Activated CD4-positive, alpha-beta T cell treated with anti-CD3 and anti-CD28 coated beads, Interleukin-2, amount 50 U/mL, for 1 hour (primary cell): Measurements from ENCODE around the gene WDR93.

Experiments
- DNase-seq: peaks from one replicate; pipeline ENCODE4 v3.0.0-alpha.2; 2020

The WDR93 gene

DNA sequence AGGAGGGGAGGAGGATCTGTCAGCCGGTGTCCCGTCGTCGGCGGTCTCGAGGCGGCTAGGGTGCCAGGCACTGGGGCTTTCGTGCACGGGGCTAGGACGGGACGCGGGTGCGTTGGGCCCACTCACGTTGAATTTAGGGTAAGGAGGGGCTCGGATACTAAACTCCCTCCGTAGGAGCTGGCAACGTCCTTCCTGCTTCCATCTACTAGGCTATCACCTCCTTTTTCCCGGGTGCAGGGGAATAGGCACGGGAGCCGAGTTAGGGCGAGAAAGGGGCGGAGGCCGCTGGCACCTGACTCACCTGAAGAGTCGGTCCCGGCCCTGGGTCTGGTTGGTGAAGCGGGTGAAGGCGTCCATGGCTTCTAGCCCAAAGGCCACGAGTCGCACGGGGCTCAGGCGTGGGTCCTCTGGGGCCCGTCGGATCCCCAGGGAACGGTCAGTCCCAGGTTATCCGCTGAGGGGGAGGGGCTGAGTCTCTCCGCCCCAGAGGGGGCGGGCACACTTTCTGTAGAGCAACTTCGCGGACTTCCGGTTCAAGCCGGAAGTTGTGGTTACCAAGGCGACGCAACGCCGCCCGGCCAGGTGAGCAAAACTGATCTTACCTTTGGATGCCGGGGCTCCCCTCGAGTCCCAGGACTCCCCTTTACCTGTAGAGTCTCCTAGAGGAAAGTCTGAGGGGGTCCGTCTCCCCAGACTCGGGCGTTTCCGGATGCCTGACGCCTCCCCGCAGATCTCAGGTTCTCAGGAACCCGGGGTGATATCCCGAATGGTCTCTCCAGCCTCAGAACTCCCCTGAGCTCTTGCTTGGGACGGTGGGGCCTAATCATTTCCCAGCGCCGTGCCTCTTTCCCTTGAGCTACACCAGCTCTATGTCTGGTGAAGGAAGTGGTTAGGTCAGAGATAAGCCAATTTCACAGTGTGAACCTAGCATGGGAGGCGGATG is at the start of gene WDR93, which contains the start of gene PEX11A:
Gene WDR93 (plus strand): TSS at position 536 of the 943 bp plus-strand sequence. CDS start 10,936 bp downstream, outside the sequence.
Gene PEX11A (minus strand): TSS at position 479 of the 943 bp plus-strand sequence. CDS start 122 bp downstream, at position 357.
- peak; percentile 72 for DNase-seq

DNA sequence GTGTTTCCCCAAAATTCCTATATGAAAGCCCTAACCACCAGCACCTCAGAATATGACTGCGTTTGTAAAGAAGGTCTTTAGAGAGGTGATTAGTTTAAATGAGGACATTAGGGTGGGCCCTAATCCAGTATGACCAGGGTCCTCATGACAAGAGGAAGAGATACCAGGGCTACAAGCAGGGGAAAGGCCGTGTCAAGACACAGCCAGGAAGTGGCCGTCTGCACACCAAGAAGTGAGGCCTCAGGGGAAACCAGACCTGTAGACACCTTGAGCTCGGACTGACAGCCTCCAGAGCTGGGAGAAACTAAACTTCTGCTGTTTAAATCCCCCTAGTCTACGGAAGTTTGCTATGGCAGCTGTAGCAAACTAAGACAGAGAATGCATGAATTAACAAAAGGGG is 49.6 kb upstream of the WDR93 start:
- DNase-seq: no peak

GRCh38 chr15:89642106-89642505 is 48.5 kb upstream of the WDR93 start:
- DNase-seq: no peak

- DNase-seq: no peak
These were observed 44.9 kb upstream of the WDR93 start for GRCh38 chr15:89645680-89646079.

GRCh38 chr15:89646416-89647141 is 44.0 kb upstream of the WDR93 start:
- DNase-seq: no peak

- peak; percentile 55 for DNase-seq
These were observed 43.3 kb upstream of the WDR93 start for GRCh38 chr15:89647191-89647851.

- DNase-seq: no peak
These were observed 42.3 kb upstream of the WDR93 start for GRCh38 chr15:89648106-89649012.

GRCh38 chr15:89649013-89649625 is 41.5 kb upstream of the WDR93 start:
- DNase-seq: no peak

DNA sequence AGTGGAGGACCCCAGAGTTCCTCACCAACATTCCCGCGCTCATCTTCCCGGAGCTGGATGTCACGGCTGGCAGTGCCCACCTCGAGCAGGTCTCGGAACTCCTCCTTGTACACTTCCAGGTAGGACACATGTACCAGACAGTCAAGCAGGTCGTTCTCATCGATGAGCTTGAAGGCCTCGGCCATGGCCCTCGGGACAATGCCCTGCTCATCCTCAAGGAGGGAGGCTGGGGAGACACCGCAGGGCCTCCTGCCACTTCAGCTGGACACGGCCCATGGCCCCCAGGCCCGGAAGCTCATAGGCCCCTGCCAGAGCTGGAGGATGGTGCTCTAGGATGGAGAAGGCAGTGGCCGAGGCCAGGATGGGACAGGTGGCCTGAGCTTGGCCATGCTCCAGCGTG is 40.9 kb upstream of the WDR93 start:
- no peak for DNase-seq

- DNase-seq: no peak
These were observed 38.5 kb upstream of the WDR93 start for GRCh38 chr15:89652131-89652530.

DNA sequence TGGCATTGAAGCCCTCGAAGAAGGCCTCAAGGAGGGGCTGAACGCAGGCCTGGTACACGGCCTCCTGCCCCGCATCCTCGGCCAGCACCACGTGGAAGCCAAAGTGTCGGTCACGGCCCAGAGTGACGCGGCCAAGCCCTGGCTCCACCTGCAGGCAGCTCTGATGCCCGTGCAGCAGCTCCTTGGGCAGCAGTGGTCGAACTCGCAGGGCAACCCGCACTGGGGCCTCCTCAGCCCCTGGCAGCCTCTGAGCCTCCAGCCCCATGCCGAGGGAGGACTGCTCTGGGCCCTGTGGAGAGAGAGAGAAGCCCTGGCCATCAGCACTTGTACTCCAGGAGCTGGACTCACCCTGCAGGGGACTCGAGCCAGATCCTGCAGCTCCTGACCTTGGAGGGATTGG is 37.9 kb upstream of the WDR93 start:
- no peak for DNase-seq

DNA sequence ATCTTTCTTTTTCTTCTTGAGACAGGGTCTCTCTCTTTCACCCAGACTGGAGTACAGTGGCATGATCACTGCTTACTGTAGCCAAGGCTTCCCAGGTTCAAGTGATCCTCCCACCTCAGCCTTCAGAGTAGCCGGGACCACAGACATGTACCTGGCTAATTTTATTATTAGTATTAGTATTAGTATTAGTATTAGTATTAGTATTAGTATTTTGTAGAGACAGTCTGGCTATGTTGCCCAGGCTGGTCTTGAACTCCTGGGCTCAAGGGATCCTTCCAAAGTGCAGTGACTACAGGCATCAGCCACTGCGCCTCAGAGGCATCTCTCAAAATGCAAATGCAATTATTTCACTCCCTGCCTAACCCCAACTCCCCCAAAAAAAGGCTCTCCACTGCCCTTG is 37.0 kb upstream of the WDR93 start:
- no peak for DNase-seq

DNA sequence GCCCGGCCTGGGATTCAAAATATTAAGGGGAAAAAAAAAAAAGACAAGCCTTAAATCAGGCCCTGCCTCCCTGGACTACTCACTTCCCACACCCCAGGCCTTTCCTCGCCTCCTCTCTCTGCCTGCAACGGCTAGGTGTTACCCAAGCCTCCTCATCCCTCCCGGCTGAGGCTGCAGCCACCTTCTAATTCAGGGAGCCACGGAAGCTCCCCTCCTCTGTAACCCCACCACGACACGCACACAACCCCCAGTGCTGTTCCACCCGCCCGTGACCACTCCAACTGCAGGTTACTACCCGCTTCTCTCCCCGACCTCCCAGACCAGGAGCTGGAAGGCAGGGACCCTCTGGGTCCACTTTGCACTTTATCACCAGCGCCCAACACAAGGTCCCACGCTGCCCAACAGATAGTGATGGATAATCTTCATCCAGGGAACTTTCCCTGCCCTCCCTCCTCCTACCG is 36.3 kb upstream of the WDR93 start:
- no peak for DNase-seq

DNA sequence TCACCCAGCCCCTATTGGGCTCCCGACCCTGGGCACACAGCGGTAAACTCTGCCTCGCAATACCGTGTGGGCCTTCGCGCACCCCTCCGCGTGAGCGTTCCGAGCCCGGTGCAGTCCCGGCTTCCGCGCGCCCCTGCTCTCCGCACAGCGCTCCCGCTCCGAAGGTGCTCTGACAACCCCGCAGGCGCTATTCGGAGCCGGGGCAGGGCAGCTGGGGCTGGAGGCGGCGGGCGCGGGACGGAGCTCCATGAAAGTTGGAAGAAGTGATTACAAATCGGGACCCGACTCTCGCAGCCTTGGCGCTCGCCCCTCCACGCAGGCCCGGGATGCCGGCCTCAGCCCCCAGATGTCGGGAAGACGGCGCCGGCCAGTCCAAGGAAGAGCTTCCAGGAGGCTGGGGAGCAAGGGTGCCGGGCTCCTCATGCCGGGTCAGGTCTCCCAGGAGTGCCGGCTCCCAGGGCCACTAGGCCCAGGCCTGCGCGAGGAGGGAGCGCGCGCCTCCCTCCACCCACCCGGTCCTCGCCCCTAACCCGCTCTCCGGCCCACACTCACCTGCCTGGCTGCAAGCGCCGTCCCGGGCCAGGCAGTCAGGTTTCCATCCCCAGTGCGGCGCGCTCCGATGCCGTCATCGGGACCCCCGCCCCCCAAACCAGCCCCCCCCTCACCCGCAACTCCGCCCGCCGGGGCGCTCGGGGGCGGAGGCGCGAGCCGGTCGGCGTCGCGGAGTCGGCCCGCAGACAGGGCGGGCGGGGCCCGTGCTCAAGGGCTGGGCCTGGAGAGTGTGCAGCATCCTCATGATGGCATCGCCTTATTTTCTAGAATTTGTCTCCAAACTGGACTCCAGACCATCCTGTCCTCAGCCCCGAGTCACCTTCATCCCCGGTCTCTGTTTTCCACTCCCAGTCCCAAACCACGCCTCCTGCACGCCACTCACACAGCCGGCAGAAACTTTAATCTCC is 35.5 kb upstream of the WDR93 start, which contains the start of gene KIF7:
Gene KIF7 (minus strand): TSS at position 621 of the 959 bp plus-strand sequence. CDS start 2,537 bp downstream, outside the sequence.
- DNase-seq: no peak

DNA sequence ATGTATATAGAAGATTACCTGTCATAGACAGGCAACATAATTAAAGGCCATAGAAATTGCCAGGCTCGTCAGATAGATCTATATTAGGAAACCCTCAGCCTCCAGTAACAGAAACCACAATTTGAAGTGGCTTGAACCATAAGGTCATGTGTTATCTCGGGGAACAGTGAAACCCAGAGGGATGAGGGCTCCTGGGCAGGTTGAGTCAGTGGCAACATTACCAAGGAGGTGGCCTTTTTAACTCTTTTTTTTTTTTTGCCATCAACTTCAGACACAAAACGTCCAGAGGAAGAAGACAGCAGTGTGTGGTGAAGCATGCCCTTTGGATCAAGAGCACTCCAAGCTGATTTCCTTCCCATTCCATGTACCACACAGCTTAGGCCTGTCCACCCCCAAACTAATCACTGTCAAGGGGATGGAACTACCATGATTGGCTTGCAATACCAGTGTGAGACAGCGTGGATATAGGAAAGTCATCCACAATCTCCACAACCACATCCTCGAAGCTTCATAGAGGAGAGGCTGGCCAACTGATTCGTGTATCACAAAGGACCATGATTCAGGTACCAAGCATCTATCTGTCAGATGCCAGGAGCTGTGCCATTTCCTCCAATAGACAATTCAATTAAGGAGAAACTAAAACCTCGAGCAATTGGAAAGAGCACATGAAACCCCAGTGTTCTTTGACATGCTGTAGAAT is 34.3 kb upstream of the WDR93 start:
- DNase-seq: no peak

DNA sequence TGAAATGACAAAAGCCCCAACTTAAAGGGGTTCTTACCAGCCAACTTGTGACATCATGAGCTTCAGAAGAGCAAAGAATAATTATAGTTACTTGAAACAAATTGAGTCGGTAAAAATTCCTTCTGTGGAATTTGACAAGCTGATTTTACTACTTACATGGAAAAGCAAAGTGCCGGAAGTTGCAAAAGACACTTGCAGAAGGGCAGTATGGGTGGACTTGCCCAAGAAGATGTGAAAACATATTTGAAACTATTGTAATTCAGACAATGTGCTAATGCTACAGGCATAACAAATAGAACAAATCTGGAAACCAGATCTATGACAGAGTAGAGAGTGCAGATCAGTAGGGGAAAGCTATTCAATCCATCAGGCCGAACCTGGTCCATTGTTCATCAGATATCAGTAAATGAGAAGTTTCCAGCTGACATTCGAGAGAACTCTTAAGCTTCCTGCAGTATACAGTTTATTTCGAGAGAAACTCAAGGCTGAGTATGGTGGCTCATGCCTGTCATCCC is 32.9 kb upstream of the WDR93 start:
- no peak for DNase-seq

GRCh38 chr15:89659295-89659694 is 31.3 kb upstream of the WDR93 start:
- DNase-seq: no peak

GRCh38 chr15:89660556-89660955 is 30.1 kb upstream of the WDR93 start:
- no peak for DNase-seq

DNA sequence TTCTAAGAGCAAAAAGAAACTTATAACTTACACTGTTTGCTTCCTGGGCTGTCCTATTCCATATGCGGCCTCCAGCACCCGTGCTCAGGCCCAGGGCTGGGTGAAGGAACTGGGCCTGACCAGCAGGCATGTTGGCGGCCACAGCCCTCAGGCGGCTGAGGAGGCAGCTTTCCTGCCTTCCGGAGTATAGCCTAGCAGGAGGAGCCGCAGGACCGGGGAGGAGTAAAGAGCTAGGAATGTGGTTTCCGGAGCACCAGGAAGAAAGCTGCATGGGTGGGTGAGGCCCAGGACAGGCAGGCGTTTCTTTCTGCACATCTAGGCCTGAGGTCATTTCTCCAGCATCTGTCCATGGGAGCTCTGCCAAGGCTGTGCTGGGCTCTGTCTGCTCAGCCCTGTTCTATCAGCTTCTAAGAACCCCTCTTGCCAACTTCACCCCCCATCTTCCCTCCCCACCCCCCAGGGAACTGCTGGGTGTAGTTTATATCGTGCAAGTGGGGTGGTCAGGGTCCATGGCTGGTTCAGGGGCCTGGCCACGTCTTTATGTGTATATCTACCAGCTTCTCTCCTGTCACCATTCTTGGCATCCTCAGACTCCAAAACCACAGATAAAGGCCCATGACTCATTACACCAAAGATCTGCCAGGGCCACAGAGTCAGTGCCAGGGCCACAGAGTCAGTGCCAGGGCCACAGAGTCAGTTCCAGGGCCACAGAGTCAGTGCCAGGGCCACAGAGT is 27.6 kb upstream of the WDR93 start:
- no peak for DNase-seq
